Dendritic cell treated with granulocyte-macrophage colony-stimulating factor and Interleukin-4, amounts not matched to agents 40 ng/mL and 50 ng/mL, for 4 days (primary cell): ENCODE results near the gene HS3ST3A1.

Experiments
- H3K27ac Mint-ChIP-seq: one replicate; pipeline ENCODE4 v1.8.0; 2022; ENCODE audit warnings: mild to moderate bottlenecking, mixed read lengths
- H3K27me3 Mint-ChIP-seq: one replicate; pipeline ENCODE4 v1.8.0; 2022; ENCODE audit warnings: mild to moderate bottlenecking, mixed read lengths
- H3K36me3 Mint-ChIP-seq: one replicate; pipeline ENCODE4 v1.8.0; 2022; ENCODE audit warnings: low read depth, mixed read lengths
- H3K4me1 Mint-ChIP-seq: one replicate; pipeline ENCODE4 v1.8.0; 2022; ENCODE audit warnings: low read depth, mixed read lengths
- H3K4me3 Mint-ChIP-seq: one replicate; pipeline ENCODE4 v1.8.0; 2022; ENCODE audit warnings: mild to moderate bottlenecking, moderate library complexity, mixed read lengths
- H3K9me3 Mint-ChIP-seq: one replicate; pipeline ENCODE4 v1.8.0; 2022; ENCODE audit warnings: mixed read lengths
- intact Hi-C: fragments of 100-400 bp; cut with micrococcal nuclease; formaldehyde crosslinking; loops from one replicate; pipeline ENCODE4 v1.15.0; 2022

HS3ST3A1 gene

GRCh38 chr17:13594310-13594709 lies 7.4 kb downstream of the HS3ST3A1 start:
- Mint-ChIP-seq H3K27ac (no peak overlapping the region), H3K9me3 (no peaks in the 10 kb centered on the region), H3K4me1 (peaks cover 7% of the 10 kb centered on the region), H3K27me3 (peaks cover 38% of the 10 kb centered on the region), H3K36me3 (no peaks in the 10 kb centered on the region), H3K4me3 (no peak overlapping the region)
- intact Hi-C loops: loop anchor here (1.0 to 10.0 kb wide), 4 partner anchors 620 to 1620 kb away; no protein-coding TSS in a partner anchor

GRCh38 chr17:13593757-13594156 lies 8.0 kb downstream of the HS3ST3A1 start:
- Mint-ChIP-seq H3K4me3 (no peak overlapping the region), H3K36me3 (no peaks in the 10 kb centered on the region), H3K4me1 (peaks cover 7% of the 10 kb centered on the region), H3K27ac (no peak overlapping the region), H3K9me3 (no peaks in the 10 kb centered on the region), H3K27me3 (peaks cover 33% of the 10 kb centered on the region)
- intact Hi-C loops: loop anchor here (1.0 to 10.0 kb wide), 4 partner anchors 621 to 1621 kb away; no protein-coding TSS in a partner anchor

- peaks cover 29% of the 10 kb centered on the region for H3K27me3 Mint-ChIP-seq
- H3K4me3 Mint-ChIP-seq: no peak overlapping the region
- no peaks in the 10 kb centered on the region for H3K9me3 Mint-ChIP-seq
- H3K27ac Mint-ChIP-seq: no peak overlapping the region
- intact Hi-C loops: loop anchor here (10.0 kb wide), 3 partner anchors 622 to 1622 kb away; no protein-coding TSS in a partner anchor
- peaks cover 7% of the 10 kb centered on the region for H3K4me1 Mint-ChIP-seq
- no peaks in the 10 kb centered on the region for H3K36me3 Mint-ChIP-seq
Observed at GRCh38 chr17:13593021-13593751, 8.5 kb downstream of the HS3ST3A1 start.

GRCh38 chr17:13592427-13592826 lies 9.3 kb downstream of the HS3ST3A1 start:
- intact Hi-C loops: loop anchor here (10.0 kb wide), 3 partner anchors 622 to 1622 kb away; no protein-coding TSS in a partner anchor
- H3K4me1 Mint-ChIP-seq: peaks cover 7% of the 10 kb centered on the region
- peaks cover 25% of the 10 kb centered on the region for H3K27me3 Mint-ChIP-seq
- H3K27ac Mint-ChIP-seq: no peak overlapping the region
- H3K4me3 Mint-ChIP-seq: no peak overlapping the region
- H3K36me3 Mint-ChIP-seq: no peaks in the 10 kb centered on the region
- H3K9me3 Mint-ChIP-seq: no peaks in the 10 kb centered on the region

- intact Hi-C loops: loop anchor here (10.0 kb wide), 3 partner anchors 624 to 1624 kb away; no protein-coding TSS in a partner anchor
- Mint-ChIP-seq H3K4me1 (peaks cover 7% of the 10 kb centered on the region), H3K36me3 (no peaks in the 10 kb centered on the region), H3K27me3 (peaks cover 15% of the 10 kb centered on the region), H3K9me3 (no peaks in the 10 kb centered on the region), H3K4me3 (no peak overlapping the region), H3K27ac (no peak overlapping the region)
Observed at GRCh38 chr17:13590441-13590840, 11.3 kb downstream of the HS3ST3A1 start.

GRCh38 chr17:13589658-13590057 lies 12.1 kb downstream of the HS3ST3A1 start:
- peaks cover 12% of the 10 kb centered on the region for H3K27me3 Mint-ChIP-seq
- no peak overlapping the region for H3K27ac Mint-ChIP-seq
- peaks cover 2% of the 10 kb centered on the region for H3K4me1 Mint-ChIP-seq
- no peaks in the 10 kb centered on the region for H3K36me3 Mint-ChIP-seq
- H3K4me3 Mint-ChIP-seq: no peak overlapping the region
- intact Hi-C loops: loop anchor here (10.0 kb wide), 3 partner anchors 625 to 1625 kb away; no protein-coding TSS in a partner anchor
- H3K9me3 Mint-ChIP-seq: peaks cover 1% of the 10 kb centered on the region

- H3K36me3 Mint-ChIP-seq: no peaks in the 10 kb centered on the region
- H3K4me1 Mint-ChIP-seq: no peaks in the 10 kb centered on the region
- H3K9me3 Mint-ChIP-seq: peaks cover 10% of the 10 kb centered on the region
- peaks cover 8% of the 10 kb centered on the region for H3K27me3 Mint-ChIP-seq
- intact Hi-C loops: no loop called here
- no peak overlapping the region for H3K27ac Mint-ChIP-seq
- H3K4me3 Mint-ChIP-seq: no peak overlapping the region
Observed at GRCh38 chr17:13587487-13588338, 14.0 kb downstream of the HS3ST3A1 start.

GRCh38 chr17:13584701-13585080 lies 17.0 kb downstream of the HS3ST3A1 start:
- Mint-ChIP-seq H3K27ac (no peak overlapping the region), H3K4me3 (no peak overlapping the region), H3K9me3 (peaks cover 10% of the 10 kb centered on the region), H3K27me3 (peaks cover 4% of the 10 kb centered on the region), H3K4me1 (no peaks in the 10 kb centered on the region), H3K36me3 (no peaks in the 10 kb centered on the region)
- intact Hi-C loops: no loop called here

- intact Hi-C loops: no loop called here
- Mint-ChIP-seq H3K4me3 (no peak overlapping the region), H3K9me3 (peaks cover 10% of the 10 kb centered on the region), H3K4me1 (no peaks in the 10 kb centered on the region), H3K27me3 (peaks cover 1% of the 10 kb centered on the region), H3K36me3 (no peaks in the 10 kb centered on the region), H3K27ac (no peak overlapping the region)
Observed at GRCh38 chr17:13583996-13584700, 17.6 kb downstream of the HS3ST3A1 start.

- H3K4me1 Mint-ChIP-seq: no peaks in the 10 kb centered on the region
- H3K27me3 Mint-ChIP-seq: peaks cover 1% of the 10 kb centered on the region
- peaks cover 10% of the 10 kb centered on the region for H3K9me3 Mint-ChIP-seq
- H3K27ac Mint-ChIP-seq: no peak overlapping the region
- intact Hi-C loops: no loop called here
- H3K4me3 Mint-ChIP-seq: no peak overlapping the region
- H3K36me3 Mint-ChIP-seq: no peaks in the 10 kb centered on the region
Observed at GRCh38 chr17:13582776-13583547, 18.8 kb downstream of the HS3ST3A1 start.

GRCh38 chr17:13581925-13582324 lies 19.8 kb downstream of the HS3ST3A1 start:
- Mint-ChIP-seq H3K9me3 (peaks cover 12% of the 10 kb centered on the region), H3K4me3 (no peak overlapping the region), H3K27ac (no peak overlapping the region), H3K36me3 (no peaks in the 10 kb centered on the region), H3K4me1 (no peaks in the 10 kb centered on the region), H3K27me3 (peaks cover 1% of the 10 kb centered on the region)
- intact Hi-C loops: no loop called here

GRCh38 chr17:13580790-13581189 lies 20.9 kb downstream of the HS3ST3A1 start:
- H3K27me3 Mint-ChIP-seq: peaks cover 1% of the 10 kb centered on the region
- peaks cover 18% of the 10 kb centered on the region for H3K9me3 Mint-ChIP-seq
- H3K4me3 Mint-ChIP-seq: no peak overlapping the region
- H3K4me1 Mint-ChIP-seq: no peaks in the 10 kb centered on the region
- no peak overlapping the region for H3K27ac Mint-ChIP-seq
- H3K36me3 Mint-ChIP-seq: no peaks in the 10 kb centered on the region
- intact Hi-C loops: no loop called here
